Body of pancreas (tissue), 4 donors: Measurements from ENCODE around the gene BCL11B. TPM values are rescaled to one million over a fixed set of nuclear protein-coding genes. Genes with fewer than 3 reads are reported as not detected.

Experiments
- ATAC-seq: fragments of 150-250 bp; one replicate; pipeline ENCODE4 v1.9.1; 2016
- DNase-seq, 4 donors: peaks; one replicate each; pipeline ENCODE4 v3.0.0-alpha.2; 2019
- H3K27ac ChIP-seq, 4 donors: fragments of 200-600 bp; sonication (generic); 1 replicate in 3 of 4; 2 replicates in 1 of 4; pipeline versions ENCODE4 v1.5.1 to v1.6.1; 2016 to 2019; ENCODE audit warnings: mild to moderate bottlenecking in 1 of 4, mixed read lengths in 1 of 4, moderate library complexity in 1 of 4
- H3K27me3 ChIP-seq, 2 donors: fragments of 200-600 bp; sonication (generic); one replicate each; pipeline ENCODE4 v1.6.0; 2016; ENCODE audit warnings: mild to moderate bottlenecking in 1 of 2
- H3K36me3 ChIP-seq, 2 donors: fragments of 200-600 bp; sonication (generic); replicated peaks in 1 of 2; 2 replicates each; pipeline ENCODE4 v1.5.1; 2016; ENCODE audit warnings: low read depth in 2 of 2; ENCODE audit not compliant: insufficient read depth in 1 of 2
- H3K4me1 ChIP-seq: fragments of 200-600 bp; sonication (generic); one replicate; pipeline ENCODE4 v1.6.0; 2016
- H3K4me3 ChIP-seq, 2 donors: fragments of 200-600 bp; sonication (generic); 1 replicate in 1 of 2; 2 replicates in 1 of 2; pipeline ENCODE4 v1.5.1; 2016 to 2019
- H3K9me3 ChIP-seq, 3 donors: fragments of 200-600 bp; sonication (generic); 1 replicate in 2 of 3; 2 replicates in 1 of 3; pipeline ENCODE4 v1.5.1; 2016
- CTCF ChIP-seq, 7 experiments: fragments of 450-650 bp in 4 of 7; fragments of 200-600 bp in 3 of 7; sonication (generic) in 3 of 7; IDR thresholded peaks; one replicate each; pipeline ENCODE4 v1.5.1; 2016 to 2019; ENCODE audit warnings: antibody characterized with exemption in 7 of 7
- POLR2A ChIP-seq, 3 donors: fragments of 450-650 bp; IDR thresholded peaks; one replicate each; pipeline ENCODE4 v1.6.1; 2016; ENCODE audit warnings: antibody characterized with exemption in 3 of 3, mild to moderate bottlenecking in 2 of 3
- WGBS, 2 donors: methylation state at CpG; one replicate each; pipeline ENCODE4 v1.1.5; 2017; 5-methylcytosine and 5-hydroxymethylcytosine counted together
- intact Hi-C: fragments of 100-400 bp; cut with DNase I; formaldehyde crosslinking; loops from one replicate; pipeline ENCODE4 v1.15.1; 2023
- total RNA-seq, 2 donors: library from RNA; depleted of rRNA; stranded (reverse); fragments of >200 nt; gene quantifications; one replicate each; pipeline ENCODE4 v1.1.0, GENCODE V29; 2016

BCL11B gene
- total RNA-seq, 2 donors from 2014 or later = 0.78 TPM; not detected in 1

- TF ChIP-seq POLR2A (IDR thresholded peaks at IDR 0.05) (no peak), CTCF (IDR thresholded peaks at IDR 0.05) (no peak)
- DNase-seq = no peak
- no peak overlapping the region for H3K4me3 ChIP-seq
- H3K27me3 ChIP-seq = peaks cover 0 to 5% of the 10 kb centered on the region in 2 donors
- 72 to 76% methylated on average over 17 to 18 of the region's 18 CpGs for WGBS, 2 donors
- no peak overlapping the region for H3K27ac ChIP-seq
- peaks cover 2% of the 10 kb centered on the region for H3K4me1 ChIP-seq
- intact Hi-C loops = no loop called here
- H3K9me3 ChIP-seq = no peaks in the 10 kb centered on the region
- H3K36me3 ChIP-seq = no peaks in the 10 kb centered on the region
- ATAC-seq = no peak
Observed at GRCh38 chr14:99122521-99123125, 149.4 kb downstream of the BCL11B start.

GRCh38 chr14:99121319-99121875, 150.6 kb downstream of the BCL11B start:
- no peak for DNase-seq
- TF ChIP-seq POLR2A (IDR thresholded peaks at IDR 0.05) (no peak), CTCF (IDR thresholded peaks at IDR 0.05) (no peak)
- peaks cover 0 to 5% of the 10 kb centered on the region in 2 donors for H3K27me3 ChIP-seq
- intact Hi-C loops = no loop called here
- H3K9me3 ChIP-seq = no peaks in the 10 kb centered on the region
- no peak for ATAC-seq
- no peak overlapping the region for H3K27ac ChIP-seq
- no peaks in the 10 kb centered on the region for H3K4me1 ChIP-seq
- H3K4me3 ChIP-seq = no peak overlapping the region
- WGBS, 2 donors = 74 to 75% methylated on average over 7 to 13 of the region's 13 CpGs
- H3K36me3 ChIP-seq = no peaks in the 10 kb centered on the region

GRCh38 chr14:99120526-99121318, 151.3 kb downstream of the BCL11B start:
- H3K36me3 ChIP-seq = no peaks in the 10 kb centered on the region
- WGBS, 2 donors = 62 to 66% methylated on average over 16 to 17 of the region's 17 CpGs
- no peaks in the 10 kb centered on the region for H3K4me1 ChIP-seq
- H3K9me3 ChIP-seq = no peaks in the 10 kb centered on the region
- H3K27me3 ChIP-seq = peaks cover 0 to 5% of the 10 kb centered on the region in 2 donors
- intact Hi-C loops = no loop called here
- H3K27ac ChIP-seq = no peak overlapping the region
- ATAC-seq = no peak
- no peak for TF ChIP-seq CTCF (IDR thresholded peaks at IDR 0.05)
- TF ChIP-seq POLR2A (IDR thresholded peaks at IDR 0.05) = no peak
- H3K4me3 ChIP-seq = no peak overlapping the region
- no peak for DNase-seq

GRCh38 chr14:99119554-99120525, 152.2 kb downstream of the BCL11B start:
- Histone ChIP-seq H3K4me3 (no peak overlapping the region), H3K27ac (no peak overlapping the region), H3K4me1 (no peaks in the 10 kb centered on the region), H3K27me3 (peaks cover 0 to 5% of the 10 kb centered on the region in 2 donors), H3K9me3 (no peaks in the 10 kb centered on the region), H3K36me3 (no peaks in the 10 kb centered on the region)
- 66 to 67% methylated on average over 18 of the region's 18 CpGs for WGBS, 2 donors
- DNase-seq (no peak), ATAC-seq (no peak)
- intact Hi-C loops = no loop called here
- TF ChIP-seq CTCF (IDR thresholded peaks at IDR 0.05) = no peak
- TF ChIP-seq POLR2A (IDR thresholded peaks at IDR 0.05) = no peak

Other genes with a start within 250 kb of the BCL11B start
- gene SETD3, start 208.7 kb upstream of the BCL11B start, total RNA-seq = 10 to 100 TPM; 34.6 to 39.4 TPM
- 1 to 10 TPM; 5.3 to 9.6 TPM for gene CCNK, start 209.2 kb upstream of the BCL11B start, total RNA-seq